Heart left ventricle (tissue), 16 donors: Measurements from ENCODE around the gene RBM28. TPM values are rescaled to one million over a fixed set of nuclear protein-coding genes. Genes with fewer than 3 reads are reported as not detected.

Source experiments
- ATAC-seq, 4 donors: fragments of 200-7000 bp; cut with Tn5 transposase; one replicate each; pipeline ENCODE4 v1.9.1; 2020 to 2022; ENCODE audit warnings: moderate library complexity in 4 of 4, mild to moderate bottlenecking in 3 of 4, moderate number of reproducible peaks in 1 of 4
- DNase-seq, 5 donors: peaks; one replicate each; pipeline ENCODE4 v3.0.0-alpha.2; 2020
- H3K27ac ChIP-seq, 12 donors: fragments of 200-600 bp; sonication (generic) in 4 of 12; one replicate each; pipeline versions ENCODE4 v1.5.0 to v1.8.0; 2016 to 2022; ENCODE audit warnings: mild to moderate bottlenecking in 2 of 12
- H3K27me3 ChIP-seq, 9 donors: fragments of 200-600 bp; sonication (generic) in 2 of 9; one replicate each; pipeline versions ENCODE4 v1.5.1 to v1.8.0; 2016 to 2022; ENCODE audit warnings: mild to moderate bottlenecking in 3 of 9
- H3K36me3 ChIP-seq, 9 donors: fragments of 200-600 bp; sonication (generic) in 2 of 9; one replicate each; pipeline versions ENCODE4 v1.5.0 to v1.8.0; 2018 to 2022; ENCODE audit warnings: mild to moderate bottlenecking in 2 of 9
- H3K4me1 ChIP-seq, 12 donors: fragments of 200-600 bp; sonication (generic) in 4 of 12; one replicate each; pipeline versions ENCODE4 v1.5.0 to v1.8.0; 2016 to 2022; ENCODE audit warnings: mild to moderate bottlenecking in 3 of 12
- H3K4me3 ChIP-seq, 12 donors: fragments of 200-600 bp; sonication (generic) in 4 of 12; one replicate each; pipeline versions ENCODE4 v1.5.0 to v1.8.0; 2017 to 2022; ENCODE audit warnings: mild to moderate bottlenecking in 9 of 12, moderate library complexity in 4 of 12
- H3K9me3 ChIP-seq, 12 donors: fragments of 200-600 bp; sonication (generic) in 4 of 12; one replicate each; pipeline versions ENCODE4 v1.5.0 to v1.8.0; 2016 to 2022; ENCODE audit warnings: mild to moderate bottlenecking in 1 of 12
- POLR2A ChIP-seq, 2 donors: fragments of 450-650 bp; IDR thresholded peaks; one replicate each; pipeline ENCODE4 v1.6.1; 2017; ENCODE audit warnings: antibody characterized with exemption in 2 of 2, mild to moderate bottlenecking in 2 of 2, moderate library complexity in 2 of 2
- WGBS, 4 donors: extraction: QIAGEN DNeasy Blood & Tissue Kit in 2 of 4; methylation state at CpG; one replicate each; pipeline versions ENCODE4 v1.1.5 to v1.1.7; 2013 to 2018; 5-methylcytosine and 5-hydroxymethylcytosine counted together
- intact Hi-C, 10 donors: fragments of 100-400 bp; cut with DNase I; formaldehyde crosslinking; loops; one replicate each; pipeline versions ENCODE4 v1.11.1 to v1.14.2; 2022
- polyA plus RNA-seq, 2 donors: library from polyadenylated mRNA; stranded (reverse); fragments of 200-250 nt; gene quantifications; one replicate each; pipeline ENCODE4 v1.2.3, GENCODE V29; 2013
- total RNA-seq, 9 donors: library from RNA; depleted of rRNA in 2 of 9; stranded (reverse); fragments of >200 nt in 2 of 9; fragmentation: NEBNext Ultra II Directional in 3 of 9; extraction: Animal tissue kit (Norgen Biotek cat#: 25700) in 3 of 9; gene quantifications; one replicate each; pipeline versions ENCODE4 v1.1.0 to v1.2.4, GENCODE V29; 2016 to 2023
- TF ChIP-seq, protein P1 (sequence below), 12 donors: fragments of 200-600 bp; sonication (generic) in 4 of 12; IDR thresholded peaks; one replicate each; pipeline versions ENCODE4 v1.5.0 to v1.8.0; 2018 to 2022; ENCODE audit warnings: antibody characterized with exemption in 12 of 12, mild to moderate bottlenecking in 5 of 12
- donor health status: ischemic (EF 13 %, LVEDD 7.1; RV severe dilation, severe dysfunction).
- donor health status: healthy with polysubstance abuse.
- donor health status: DM: no; HTN: yes; CAD: no.
- donor health status: DM: no; HTN: no; CAD: no.
- donor health status: ischemic (EF 25% LVEDD 6.9; RV normal size, moderate dysfunction).
- donor health status: ischemic (EF 25% LVEDD 5.7; RV mildly dilated, moderate dysfunction).
- donor health status: healthy.
- donor health status: DM: yes; HTN: yes; CAD: no.
- donor health status: ischemic (EF 35%, LVEDD 5.7; RV mildly dilated, moderate dysfunction).
- donor health status: nonischemic (EF 11% LVEDD 7.7; RV severe dilation, severe dysfunction).
- donor health status: DM: yes; HTN: yes; CAD: no.
- donor health status: PGD.
- donor health status: ischemic (EF 29% LVEDD 5.4; RV normal size, mild dysfunction).
- donor health status: nonischemic (EF 23%, LVEDD 6.1; RV moderate dilation, normal function).

The RBM28 gene
- total and polyA plus RNA-seq, 11 donors: 12.0 to 40.2 (median 25.3) TPM

DNA sequence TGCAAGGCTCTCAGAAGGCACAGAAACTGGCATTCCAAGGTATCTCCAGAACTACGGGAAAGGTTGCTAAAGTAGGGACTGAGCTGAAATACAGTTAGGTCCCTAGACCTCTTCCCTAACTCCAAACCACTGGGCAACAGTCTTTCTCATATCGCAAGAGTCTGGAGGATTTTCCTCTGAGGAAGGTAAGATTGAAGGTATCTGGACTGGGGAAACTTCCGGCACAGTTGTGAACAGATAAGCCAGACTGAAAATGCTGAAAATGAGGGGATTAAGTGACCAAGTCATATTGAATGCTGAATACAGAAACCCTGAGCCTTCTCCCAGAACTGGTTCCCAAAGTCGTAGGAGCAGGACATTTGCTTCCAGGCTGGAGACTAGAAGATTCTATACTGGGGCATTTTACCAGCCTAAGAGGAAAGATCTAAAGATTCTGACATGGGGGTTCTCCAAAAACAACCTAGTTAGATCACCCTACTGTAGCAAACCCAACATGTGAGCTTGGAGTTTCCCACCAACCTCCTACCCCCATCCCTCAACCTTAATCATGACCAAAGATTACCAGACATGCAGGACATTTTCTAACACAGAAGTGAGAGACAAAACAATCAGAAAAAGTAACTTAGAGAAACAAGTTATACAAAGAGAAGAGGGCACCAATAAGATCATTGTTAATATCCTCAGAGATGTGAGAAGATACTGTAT, 20.6 kb upstream of the RBM28 start:
- 73 to 84% (median 79%) methylated on average over 4 of the region's 4 CpGs for WGBS, 4 donors
- DNase-seq (no peak), ATAC-seq (no peak)
- intact Hi-C loops: no loop called here
- Histone ChIP-seq H3K27ac (no peak overlapping the region), H3K9me3 (no peaks in the 10 kb centered on the region), H3K4me1 (peaks cover 0 to 22% (median 8%) of the 10 kb centered on the region in 12 donors), H3K27me3 (peaks cover 0 to 33% (median 0%) of the 10 kb centered on the region in 9 donors), H3K4me3 (no peak overlapping the region), H3K36me3 (no peaks in the 10 kb centered on the region)
- no peak for TF ChIP-seq POLR2A (IDR thresholded peaks at IDR 0.05)
- TF ChIP-seq, protein P1, sequence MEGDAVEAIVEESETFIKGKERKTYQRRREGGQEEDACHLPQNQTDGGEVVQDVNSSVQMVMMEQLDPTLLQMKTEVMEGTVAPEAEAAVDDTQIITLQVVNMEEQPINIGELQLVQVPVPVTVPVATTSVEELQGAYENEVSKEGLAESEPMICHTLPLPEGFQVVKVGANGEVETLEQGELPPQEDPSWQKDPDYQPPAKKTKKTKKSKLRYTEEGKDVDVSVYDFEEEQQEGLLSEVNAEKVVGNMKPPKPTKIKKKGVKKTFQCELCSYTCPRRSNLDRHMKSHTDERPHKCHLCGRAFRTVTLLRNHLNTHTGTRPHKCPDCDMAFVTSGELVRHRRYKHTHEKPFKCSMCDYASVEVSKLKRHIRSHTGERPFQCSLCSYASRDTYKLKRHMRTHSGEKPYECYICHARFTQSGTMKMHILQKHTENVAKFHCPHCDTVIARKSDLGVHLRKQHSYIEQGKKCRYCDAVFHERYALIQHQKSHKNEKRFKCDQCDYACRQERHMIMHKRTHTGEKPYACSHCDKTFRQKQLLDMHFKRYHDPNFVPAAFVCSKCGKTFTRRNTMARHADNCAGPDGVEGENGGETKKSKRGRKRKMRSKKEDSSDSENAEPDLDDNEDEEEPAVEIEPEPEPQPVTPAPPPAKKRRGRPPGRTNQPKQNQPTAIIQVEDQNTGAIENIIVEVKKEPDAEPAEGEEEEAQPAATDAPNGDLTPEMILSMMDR (IDR thresholded peaks at IDR 0.05): no peak

DNA sequence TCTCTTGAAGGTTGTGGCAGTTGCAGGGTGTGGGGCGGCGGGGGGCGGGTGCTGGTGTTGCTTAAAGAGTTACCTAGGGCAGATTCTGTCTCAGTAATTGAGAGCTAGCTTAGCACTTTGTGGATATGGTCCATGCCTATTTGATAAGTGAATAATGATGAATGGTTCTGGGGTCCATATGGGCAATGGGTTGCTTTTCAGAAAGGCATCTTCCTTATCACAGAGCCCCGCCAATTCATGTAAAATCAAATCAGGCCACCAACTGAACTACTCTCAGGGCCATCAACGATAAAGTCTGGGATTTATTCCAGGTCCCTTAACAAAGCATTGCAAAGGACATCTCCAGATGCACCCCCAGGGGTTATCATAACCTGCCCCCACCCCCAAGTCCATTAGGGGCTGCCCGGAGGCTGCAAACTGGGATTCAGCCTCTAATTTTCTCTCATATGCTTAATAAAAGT, 19.6 kb upstream of the RBM28 start:
- intact Hi-C loops: no loop called here
- H3K27ac ChIP-seq: no peak overlapping the region
- no peaks in the 10 kb centered on the region for H3K9me3 ChIP-seq
- no peak overlapping the region for H3K4me3 ChIP-seq
- DNase-seq: no peak
- TF ChIP-seq, protein P1 (IDR thresholded peaks at IDR 0.05): no peak
- TF ChIP-seq POLR2A (IDR thresholded peaks at IDR 0.05): no peak
- H3K27me3 ChIP-seq: peaks cover 0 to 33% (median 0%) of the 10 kb centered on the region in 9 donors
- no peaks in the 10 kb centered on the region for H3K36me3 ChIP-seq
- 73 to 87% (median 81%) methylated on average over 6 of the region's 6 CpGs for WGBS, 4 donors
- no peak for ATAC-seq
- peaks cover 0 to 22% (median 8%) of the 10 kb centered on the region in 12 donors for H3K4me1 ChIP-seq

DNA sequence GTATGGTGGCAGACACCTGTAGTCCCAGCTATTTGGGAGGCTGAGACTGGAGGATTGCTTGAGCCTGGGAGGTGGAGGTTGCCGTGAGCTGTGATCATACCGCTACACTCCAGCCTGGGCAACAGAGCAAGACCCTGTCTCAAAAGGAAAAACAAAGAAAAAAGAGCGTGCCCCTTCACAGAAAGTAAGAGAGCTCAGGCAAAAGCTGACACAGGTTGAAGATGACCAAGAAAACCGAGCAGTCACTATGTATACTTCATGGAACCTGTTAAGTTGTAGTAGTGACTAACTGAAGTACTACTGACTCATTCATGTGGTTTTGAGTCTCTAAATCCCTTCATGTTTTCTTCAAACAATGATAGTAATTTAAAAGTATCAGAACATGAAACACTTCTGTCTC, 19.0 kb upstream of the RBM28 start:
- WGBS, 4 donors: 82 to 89% (median 87%) methylated on average over 4 of the region's 4 CpGs
- Histone ChIP-seq H3K36me3 (no peaks in the 10 kb centered on the region), H3K27ac (no peak overlapping the region), H3K27me3 (peaks cover 0 to 33% (median 0%) of the 10 kb centered on the region in 9 donors), H3K9me3 (no peaks in the 10 kb centered on the region), H3K4me1 (peaks cover 0 to 23% (median 8%) of the 10 kb centered on the region in 12 donors), H3K4me3 (no peak overlapping the region)
- TF ChIP-seq POLR2A (IDR thresholded peaks at IDR 0.05): no peak
- TF ChIP-seq, protein P1 (IDR thresholded peaks at IDR 0.05): no peak
- intact Hi-C loops: no loop called here
- ATAC-seq (no peak), DNase-seq (no peak)

DNA sequence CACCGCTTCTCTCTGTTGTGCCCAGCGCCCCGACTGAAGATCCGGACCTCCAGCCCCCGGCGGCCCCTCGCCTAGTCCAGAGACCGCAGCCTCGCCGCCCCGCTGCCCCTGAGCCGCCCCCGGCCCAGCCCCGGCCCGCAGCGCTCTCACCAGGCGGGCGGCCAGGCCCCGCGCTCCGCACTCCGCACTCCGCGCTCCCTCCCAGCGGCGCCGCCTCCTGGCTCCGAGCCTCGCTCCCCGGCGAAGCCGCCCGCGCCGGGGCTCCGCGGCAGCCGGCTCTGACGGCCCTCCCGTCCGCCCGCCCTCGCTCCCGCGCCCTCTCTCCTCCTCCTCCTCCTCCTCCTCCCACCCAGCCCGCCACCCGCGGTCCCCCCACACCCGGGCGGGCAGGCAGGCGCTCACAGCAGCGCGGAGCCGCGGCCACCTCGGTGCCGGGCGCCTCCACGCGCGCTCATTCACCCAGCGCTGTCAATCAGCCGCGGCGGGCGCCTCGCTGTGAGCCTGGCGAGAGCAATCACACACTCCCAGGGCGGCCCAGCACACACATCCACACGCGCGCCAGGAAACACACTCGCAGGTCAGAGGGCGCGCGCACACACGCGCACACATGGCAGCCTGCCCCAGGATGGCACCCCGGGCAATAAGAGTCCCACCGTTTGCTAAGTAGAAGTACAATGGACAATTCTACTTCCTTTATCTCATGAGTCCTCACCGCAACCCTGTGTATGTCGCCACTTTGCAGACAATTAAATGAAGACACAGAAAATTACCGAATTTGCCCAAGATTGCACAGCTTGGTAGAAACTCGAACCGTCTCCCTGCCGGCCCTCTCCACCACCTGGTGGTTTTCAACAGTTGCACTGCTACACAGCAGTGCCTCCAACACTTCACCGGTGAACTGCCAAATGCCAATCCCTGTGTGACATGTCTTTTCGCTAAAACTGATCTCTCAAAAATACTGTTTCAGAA, 18.0 kb upstream of the RBM28 start, which contains the start of gene PRRT4:
TSS of gene PRRT4 (minus strand) at position 280 of the 969 bp plus-strand sequence.
- intact Hi-C loops: no loop called here
- Histone ChIP-seq H3K9me3 (no peaks in the 10 kb centered on the region), H3K27ac (peak within 1 kb of the TSS in 3 of 12 donors; percentile 19 to 56 (median 31)), H3K27me3 (peaks cover 0 to 31% (median 0%) of the 10 kb centered on the region in 9 donors), H3K4me3 (peak within 1 kb of the TSS; percentile 36 to 65 (median 54)), H3K36me3 (no peaks in the 10 kb centered on the region), H3K4me1 (peaks cover 0 to 29% (median 8%) of the 10 kb centered on the region in 12 donors)
- peak in 3 of 4 donors; percentile 34 to 75 (median 61) for ATAC-seq
- WGBS, 4 donors: 1 to 5% (median 3%) methylated on average over 47 to 88 of the region's 88 CpGs
- TF ChIP-seq POLR2A (IDR thresholded peaks at IDR 0.05): no peak
- TF ChIP-seq, protein P1 (IDR thresholded peaks at IDR 0.05): no peak
- DNase-seq: peak in 3 of 5 donors; percentile 44 to 70 (median 62)
